GM12875 (cell line): ENCODE data around the gene IER2.
"Not testable (repeated sequence)": the region's sequence is repeated elsewhere in the genome, so short reads cannot be mapped to it uniquely, and the experiment has no call there.

ENCODE experiments used
- H3K4me3 ChIP-seq: one replicate; pipeline ENCODE4 v1.5.1; 2011; ENCODE audit warnings: low read depth, low read length, control low read depth
- CTCF ChIP-seq: IDR thresholded peaks from 2 replicates; pipeline ENCODE4 v1.5.1; 2011; ENCODE audit warnings: low read depth, mild to moderate bottlenecking, control low read depth, inconsistent platforms, low read length, moderate library complexity, borderline replicate concordance; ENCODE audit not compliant: insufficient read depth

Gene IER2

DNA sequence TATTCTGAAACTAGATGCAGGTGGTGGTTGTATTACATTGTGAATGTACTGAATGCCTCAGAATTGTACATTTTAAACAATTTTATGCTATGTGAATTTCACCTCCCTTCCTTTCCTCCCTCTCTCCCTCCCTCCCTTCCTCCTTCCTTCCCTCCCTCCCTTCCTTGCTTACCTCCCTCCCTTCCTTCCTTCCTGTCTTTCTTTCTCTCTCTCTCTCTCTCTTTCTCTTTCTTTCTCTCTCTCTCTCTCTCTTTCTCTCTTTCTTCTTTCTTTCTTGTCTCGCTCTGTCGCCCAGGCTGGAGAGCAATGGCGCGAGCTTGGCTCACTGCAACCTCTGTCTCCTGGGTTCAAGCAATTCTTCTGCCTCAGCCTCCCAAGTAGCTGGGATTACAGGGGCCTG, 37.2 kb downstream of the IER2 start:
- H3K4me3 ChIP-seq, result no peak overlapping the region
- no peak for TF ChIP-seq CTCF

GRCh38 chr19:13189600-13189999, 39.4 kb downstream of the IER2 start:
- no peak for TF ChIP-seq CTCF
- no peak overlapping the region for H3K4me3 ChIP-seq

- TF ChIP-seq CTCF, result no peak
- no peak overlapping the region for H3K4me3 ChIP-seq
Observed at GRCh38 chr19:13190781-13191540, 40.8 kb downstream of the IER2 start.

DNA sequence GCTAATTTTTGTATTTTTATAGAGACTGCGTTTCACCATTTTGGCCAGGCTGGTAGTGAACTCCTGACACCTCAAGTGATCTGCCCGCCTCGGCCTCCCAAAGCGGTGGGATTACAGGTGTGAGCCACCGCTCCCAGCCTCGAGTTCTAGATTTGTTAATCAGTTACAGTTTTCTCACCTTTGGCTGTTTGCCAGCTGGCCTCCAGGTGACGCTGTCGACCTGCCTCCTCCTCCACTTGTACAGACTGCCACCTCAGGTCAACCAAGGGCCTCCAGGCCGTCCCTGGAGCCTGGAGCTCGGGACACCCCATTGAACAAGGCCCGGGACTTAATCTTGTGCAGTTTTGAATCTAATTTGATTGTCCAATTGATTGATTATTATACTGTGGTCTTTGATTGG, 45.5 kb downstream of the IER2 start:
- TF ChIP-seq CTCF, result peak; percentile 79
- H3K4me3 ChIP-seq, result no peak overlapping the region

- no peak overlapping the region for H3K4me3 ChIP-seq
- TF ChIP-seq CTCF, result no peak
Observed at GRCh38 chr19:13198634-13199033, 48.4 kb downstream of the IER2 start.

GRCh38 chr19:13202112-13202511, 51.9 kb downstream of the IER2 start:
- H3K4me3 ChIP-seq, result not testable (repeated sequence)
